Activated CD8-positive, alpha-beta T cell treated with anti-CD3 and anti-CD28 coated beads for 36 hours (primary cell): ENCODE results near the gene PLSCR1. TPM values are rescaled to one million over a fixed set of nuclear protein-coding genes. Genes with fewer than 3 reads are reported as not detected.

Experiments used
- ATAC-seq: fragments of 200-7000 bp; cut with Tn5 transposase; one replicate; pipeline ENCODE4 v1.10.0; 2021; ENCODE audit warnings: mild to moderate bottlenecking, moderate library complexity
- CTCF ChIA-PET: fragments of 350-600 bp; sonication (Branson Sonifier 250); formaldehyde crosslinking; loops from one replicate; lab custom pipeline; 2021; ENCODE audit warnings: antibody characterized with exemption; lab: Charles Lee
- POLR2A ChIA-PET: fragments of 350-600 bp; sonication (Branson Sonifier 250); formaldehyde crosslinking; loops from one replicate; lab custom pipeline; 2021; ENCODE audit warnings: antibody characterized with exemption; lab: Charles Lee
- DNase-seq: peaks from one replicate; pipeline ENCODE4 v3.0.0-alpha.2; 2020
- H3K27ac Mint-ChIP-seq: one replicate; pipeline ENCODE4 v1.8.0; 2021; ENCODE audit warnings: mild to moderate bottlenecking, mixed read lengths
- H3K27me3 Mint-ChIP-seq: one replicate; pipeline ENCODE4 v1.8.0; 2021; ENCODE audit warnings: mixed read lengths
- H3K36me3 Mint-ChIP-seq: one replicate; pipeline ENCODE4 v1.8.0; 2021; ENCODE audit warnings: low read depth, mixed read lengths
- H3K4me1 Mint-ChIP-seq: one replicate; pipeline ENCODE4 v1.8.0; 2021; ENCODE audit warnings: low read depth, mixed read lengths
- H3K4me3 Mint-ChIP-seq: one replicate; pipeline ENCODE4 v1.8.0; 2021; ENCODE audit warnings: mild to moderate bottlenecking, moderate library complexity, mixed read lengths
- H3K9me3 Mint-ChIP-seq: one replicate; pipeline ENCODE4 v1.8.0; 2021; ENCODE audit warnings: mixed read lengths
- CTCF ChIP-seq: fragments of 200-600 bp; IDR thresholded peaks from one replicate; pipeline ENCODE4 v1.8.0; 2022; ENCODE audit warnings: antibody characterized with exemption, mild to moderate bottlenecking
- intact Hi-C: fragments of 100-400 bp; cut with micrococcal nuclease; formaldehyde crosslinking; loops from one replicate; pipeline ENCODE4 v1.10.0; 2022
- total RNA-seq, 2 experiments: library from RNA; stranded (reverse); gene quantifications; one replicate each; pipeline ENCODE4 v1.2.3, GENCODE V29; 2021

Gene PLSCR1
- total RNA-seq, 2 experiments from 2014 or later, result 36.4 to 38.9 TPM

- DNase-seq (no peak), ATAC-seq (no peak)
- H3K4me1 Mint-ChIP-seq, result no peaks in the 10 kb centered on the region
- H3K27ac Mint-ChIP-seq, result no peak overlapping the region
- ChIA-PET CTCF (no interaction called here), POLR2A (no interaction called here)
- H3K9me3 Mint-ChIP-seq, result no peaks in the 10 kb centered on the region
- intact Hi-C loops, result no loop called here
- peaks cover 1% of the 10 kb centered on the region for H3K27me3 Mint-ChIP-seq
- no peak overlapping the region for H3K4me3 Mint-ChIP-seq
- no peak for TF ChIP-seq CTCF
- H3K36me3 Mint-ChIP-seq, result no peaks in the 10 kb centered on the region
Observed at GRCh38 chr3:146561463-146561862, 17.1 kb upstream of the PLSCR1 start.

- Mint-ChIP-seq H3K36me3 (no peaks in the 10 kb centered on the region), H3K4me3 (no peak overlapping the region), H3K27me3 (peaks cover 1% of the 10 kb centered on the region), H3K9me3 (no peaks in the 10 kb centered on the region), H3K4me1 (no peaks in the 10 kb centered on the region), H3K27ac (no peak overlapping the region)
- CTCF ChIA-PET, result no interaction called here
- DNase-seq (no peak), ATAC-seq (no peak)
- intact Hi-C loops, result no loop called here
- TF ChIP-seq CTCF, result no peak
- POLR2A ChIA-PET, result no interaction called here
Observed at GRCh38 chr3:146560678-146561077, 16.3 kb upstream of the PLSCR1 start.

- H3K4me1 Mint-ChIP-seq, result peaks cover 2% of the 10 kb centered on the region
- peaks cover 1% of the 10 kb centered on the region for H3K27me3 Mint-ChIP-seq
- TF ChIP-seq CTCF, result no peak
- CTCF ChIA-PET, result no interaction called here
- DNase-seq, result no peak
- no peaks in the 10 kb centered on the region for H3K9me3 Mint-ChIP-seq
- POLR2A ChIA-PET, result interaction anchor here (0.6 kb wide), 1 partner anchor 21 kb away, joined by 3 read pairs; no protein-coding TSS in a partner anchor
- H3K4me3 Mint-ChIP-seq, result no peak overlapping the region
- H3K27ac Mint-ChIP-seq, result no peak overlapping the region
- intact Hi-C loops, result no loop called here
- no peaks in the 10 kb centered on the region for H3K36me3 Mint-ChIP-seq
- no peak for ATAC-seq
Observed at GRCh38 chr3:146559388-146559787, 15.0 kb upstream of the PLSCR1 start.

- peaks cover 1% of the 10 kb centered on the region for H3K27me3 Mint-ChIP-seq
- H3K4me1 Mint-ChIP-seq, result peaks cover 8% of the 10 kb centered on the region
- no peak for DNase-seq
- POLR2A ChIA-PET, result no interaction called here
- H3K36me3 Mint-ChIP-seq, result no peaks in the 10 kb centered on the region
- H3K9me3 Mint-ChIP-seq, result no peaks in the 10 kb centered on the region
- CTCF ChIA-PET, result no interaction called here
- H3K27ac Mint-ChIP-seq, result no peak overlapping the region
- no peak overlapping the region for H3K4me3 Mint-ChIP-seq
- intact Hi-C loops, result no loop called here
- ATAC-seq, result no peak
- TF ChIP-seq CTCF, result no peak
Observed at GRCh38 chr3:146558781-146559180, 14.4 kb upstream of the PLSCR1 start.

GRCh38 chr3:146557745-146558144 is 13.3 kb upstream of the PLSCR1 start:
- H3K27ac Mint-ChIP-seq, result no peak overlapping the region
- H3K36me3 Mint-ChIP-seq, result no peaks in the 10 kb centered on the region
- peaks cover 11% of the 10 kb centered on the region for H3K4me1 Mint-ChIP-seq
- H3K27me3 Mint-ChIP-seq, result peaks cover 3% of the 10 kb centered on the region
- intact Hi-C loops, result no loop called here
- H3K4me3 Mint-ChIP-seq, result no peak overlapping the region
- DNase-seq (no peak), ATAC-seq (no peak)
- H3K9me3 Mint-ChIP-seq, result no peaks in the 10 kb centered on the region
- TF ChIP-seq CTCF, result no peak
- ChIA-PET POLR2A (no interaction called here), CTCF (no interaction called here)
